Osteoblast (primary cell): Measurements from ENCODE around the gene CDIP1. TPM values are rescaled to one million over a fixed set of nuclear protein-coding genes. Genes with fewer than 3 reads are reported as not detected.

Source experiments
- DNase-seq: peaks from one replicate; pipeline ENCODE4 v3.0.0; 2011; ENCODE audit warnings: low spot score, mixed read lengths; ENCODE audit not compliant: insufficient read length; ENCODE audit errors: missing footprints
- H2AFZ ChIP-seq: 2 replicates; pipeline ENCODE4 v1.6.0; 2011; ENCODE audit warnings: mild to moderate bottlenecking, low read length
- H3K27ac ChIP-seq: 2 replicates; pipeline ENCODE4 v1.5.1; 2011; ENCODE audit warnings: mild to moderate bottlenecking, low read depth, low read length, moderate library complexity
- H3K27me3 ChIP-seq: 2 replicates; pipeline ENCODE4 v1.6.0; 2012; ENCODE audit warnings: mild to moderate bottlenecking, control low read depth, inconsistent platforms, low read length, moderate library complexity; ENCODE audit not compliant: insufficient read depth
- H3K36me3 ChIP-seq: 2 replicates; pipeline ENCODE4 v1.5.1; 2011; ENCODE audit warnings: mild to moderate bottlenecking, low read length, control low read depth, moderate library complexity; ENCODE audit not compliant: insufficient read depth
- H3K4me1 ChIP-seq: 2 replicates; pipeline ENCODE4 v1.5.1; 2011; ENCODE audit warnings: mild to moderate bottlenecking, low read length, control low read depth, moderate library complexity; ENCODE audit not compliant: insufficient read depth
- H3K4me2 ChIP-seq: 2 replicates; pipeline ENCODE4 v1.6.0; 2011; ENCODE audit warnings: mild to moderate bottlenecking, low read length; ENCODE audit not compliant: insufficient read depth
- H3K4me3 ChIP-seq: fragments of 200-600 bp; sonication (generic); 3 replicates; pipeline ENCODE4 v1.5.1; 2012; ENCODE audit warnings: mild to moderate bottlenecking, low read length, inconsistent platforms; ENCODE audit not compliant: insufficient read depth
- H3K79me2 ChIP-seq: 2 replicates; pipeline ENCODE4 v1.6.0; 2012; ENCODE audit warnings: mild to moderate bottlenecking, low read length, control low read depth, inconsistent platforms; ENCODE audit not compliant: insufficient read depth
- H3K9me3 ChIP-seq: 2 replicates; pipeline ENCODE4 v1.5.1; 2011; ENCODE audit warnings: low read depth, low read length, control low read depth
- H4K20me1 ChIP-seq: 2 replicates; pipeline ENCODE4 v1.6.0; 2012; ENCODE audit warnings: mild to moderate bottlenecking, low read length, control low read depth; ENCODE audit not compliant: insufficient read depth
- CTCF ChIP-seq: IDR thresholded peaks from 2 replicates; pipeline ENCODE4 v1.5.1; 2011; ENCODE audit warnings: mild to moderate bottlenecking, low read depth, low read length, moderate library complexity; ENCODE audit errors: extremely low read depth
- total RNA-seq: library from RNA; depleted of rRNA; stranded (reverse); fragments of >200 nt; gene quantifications from 2 replicates; pipeline ENCODE4 v1.2.3, GENCODE V29; 2012

Gene CDIP1
- total RNA-seq, 1 donor, result 10.5 TPM

GRCh38 chr16:4536391-4537106, 2.0 kb downstream of the CDIP1 start:
- TF ChIP-seq CTCF, result no peak
- H4K20me1 ChIP-seq, result peaks cover 3% of the 10 kb centered on the region
- DNase-seq, result peak; percentile 73
- peaks cover 29% of the 10 kb centered on the region for H3K79me2 ChIP-seq
- no peak overlapping the region for H3K4me3 ChIP-seq
- peaks cover 5% of the 10 kb centered on the region for H3K9me3 ChIP-seq
- H3K36me3 ChIP-seq, result no peaks in the 10 kb centered on the region
- no peak overlapping the region for H3K27ac ChIP-seq
- no peak overlapping the region for H3K4me2 ChIP-seq
- H3K27me3 ChIP-seq, result peaks cover 12% of the 10 kb centered on the region
- H2AFZ ChIP-seq, result no peak overlapping the region
- no peaks in the 10 kb centered on the region for H3K4me1 ChIP-seq

DNA sequence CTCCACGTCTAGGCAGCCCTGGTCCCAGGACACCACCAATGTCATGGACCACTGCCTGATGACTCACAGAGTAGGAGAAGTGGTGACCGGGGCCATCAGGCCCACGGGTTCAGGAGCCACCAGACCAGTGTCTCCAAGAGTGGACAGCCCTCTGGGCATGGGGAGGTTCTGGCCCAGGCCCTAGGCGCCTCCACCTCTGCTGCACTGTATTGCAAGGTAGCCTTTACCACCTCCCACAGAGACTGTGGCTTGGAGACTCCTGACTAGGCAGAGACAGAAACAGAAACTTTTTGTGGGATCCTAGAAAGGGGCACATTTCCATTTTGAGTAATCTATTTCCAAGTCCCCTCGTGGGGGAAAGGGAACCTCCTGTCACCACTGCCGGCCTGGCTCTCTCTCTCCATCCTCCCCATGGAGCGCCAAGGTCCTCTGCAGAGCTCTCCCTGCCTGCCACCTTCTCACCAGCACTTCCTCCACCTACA, 2.9 kb downstream of the CDIP1 start:
- Histone ChIP-seq H3K4me2 (no peak overlapping the region), H2AFZ (no peak overlapping the region), H3K36me3 (no peaks in the 10 kb centered on the region), H3K27ac (no peak overlapping the region), H4K20me1 (peaks cover 3% of the 10 kb centered on the region), H3K79me2 (peaks cover 29% of the 10 kb centered on the region), H3K4me3 (no peak overlapping the region), H3K4me1 (no peaks in the 10 kb centered on the region), H3K27me3 (peaks cover 12% of the 10 kb centered on the region), H3K9me3 (peaks cover 5% of the 10 kb centered on the region)
- no peak for TF ChIP-seq CTCF
- DNase-seq, result peak; percentile 69

DNA sequence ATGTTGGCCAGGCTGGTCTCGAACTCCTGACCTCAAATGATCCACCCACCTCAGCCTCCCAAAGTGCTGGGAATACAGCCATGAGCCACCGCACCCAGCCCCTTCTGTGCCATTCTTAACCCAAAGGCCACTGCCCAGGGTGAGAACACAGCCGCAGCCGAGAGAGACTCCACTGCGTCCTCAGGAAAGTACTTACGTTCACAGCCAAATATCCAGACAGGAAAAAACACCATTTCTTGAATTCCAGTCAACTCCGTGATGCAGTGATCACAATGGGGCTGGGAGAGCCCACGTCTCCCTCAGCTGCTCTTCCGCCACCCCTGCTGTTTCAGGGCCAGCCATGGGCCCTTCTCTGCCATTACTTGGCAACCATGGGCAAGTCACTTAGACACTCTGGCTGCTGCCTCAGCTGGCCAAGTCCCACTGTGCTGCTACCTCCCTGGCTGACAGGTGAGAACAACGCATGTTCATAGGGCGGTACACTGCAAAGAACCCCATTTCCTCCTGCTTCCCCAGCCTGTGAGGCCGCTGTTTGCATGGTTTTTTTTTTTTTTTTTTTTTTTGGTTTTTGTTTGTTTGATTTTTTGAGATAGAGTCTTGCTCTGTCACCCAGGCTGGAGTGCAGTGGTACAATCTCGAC, 4.3 kb downstream of the CDIP1 start:
- Histone ChIP-seq H3K27ac (no peak overlapping the region), H3K36me3 (no peaks in the 10 kb centered on the region), H4K20me1 (peaks cover 7% of the 10 kb centered on the region), H2AFZ (no peak overlapping the region), H3K4me2 (no peak overlapping the region), H3K4me1 (peaks cover 4% of the 10 kb centered on the region), H3K9me3 (no peaks in the 10 kb centered on the region), H3K4me3 (no peak overlapping the region), H3K79me2 (peaks cover 29% of the 10 kb centered on the region), H3K27me3 (peaks cover 12% of the 10 kb centered on the region)
- TF ChIP-seq CTCF, result no peak
- peak; percentile 13 for DNase-seq

- DNase-seq, result peak; percentile 55
- Histone ChIP-seq H3K79me2 (peaks cover 27% of the 10 kb centered on the region), H3K4me2 (no peak overlapping the region), H3K36me3 (no peaks in the 10 kb centered on the region), H3K27me3 (peaks cover 7% of the 10 kb centered on the region), H3K9me3 (no peaks in the 10 kb centered on the region), H2AFZ (no peak overlapping the region), H3K27ac (no peak overlapping the region), H3K4me1 (peaks cover 6% of the 10 kb centered on the region), H3K4me3 (no peak overlapping the region), H4K20me1 (peaks cover 7% of the 10 kb centered on the region)
- TF ChIP-seq CTCF, result no peak
Observed at GRCh38 chr16:4533490-4533889, 5.1 kb downstream of the CDIP1 start.
